HG02870 (cell line): ENCODE results near the gene TBC1D16.

Experiments used
- ATAC-seq: cut with Tn5 transposase; IDR thresholded peaks from one replicate; pipeline ENCODE4 v1.9.1; 2021; ENCODE audit warnings: mild to moderate bottlenecking, moderate library complexity; ENCODE audit not compliant: unreplicated experiment

TBC1D16 gene

GRCh38 chr17:80026359-80027042, 9.2 kb downstream of the TBC1D16 start:
- no peak for ATAC-seq

- ATAC-seq: no peak
Observed at GRCh38 chr17:80025796-80026195, 9.9 kb downstream of the TBC1D16 start.

GRCh38 chr17:80025140-80025539, 10.5 kb downstream of the TBC1D16 start:
- no peak for ATAC-seq

- ATAC-seq: no peak
Observed at GRCh38 chr17:80024206-80024972, 11.3 kb downstream of the TBC1D16 start.

- ATAC-seq: no peak
Observed at GRCh38 chr17:80023481-80024205, 12.0 kb downstream of the TBC1D16 start.

- ATAC-seq: no peak
Observed at GRCh38 chr17:80021600-80021999, 14.1 kb downstream of the TBC1D16 start.

- ATAC-seq: no peak
Observed at GRCh38 chr17:80018917-80019651, 16.6 kb downstream of the TBC1D16 start.

GRCh38 chr17:80017226-80018010, 18.3 kb downstream of the TBC1D16 start:
- no peak for ATAC-seq

- ATAC-seq: no peak
Observed at GRCh38 chr17:80012765-80013741, 22.6 kb downstream of the TBC1D16 start.

GRCh38 chr17:80011989-80012555, 23.6 kb downstream of the TBC1D16 start:
- ATAC-seq: no peak

- ATAC-seq: no peak
Observed at GRCh38 chr17:80010283-80010858, 25.3 kb downstream of the TBC1D16 start.

- no peak for ATAC-seq
Observed at GRCh38 chr17:80009391-80010282, 26.0 kb downstream of the TBC1D16 start.

- no peak for ATAC-seq
Observed at GRCh38 chr17:80008848-80009247, 26.8 kb downstream of the TBC1D16 start.

- ATAC-seq: no peak
Observed at GRCh38 chr17:80008383-80008840, 27.3 kb downstream of the TBC1D16 start.

- no peak for ATAC-seq
Observed at GRCh38 chr17:80007939-80008338, 27.7 kb downstream of the TBC1D16 start.

GRCh38 chr17:80006811-80007752, 28.6 kb downstream of the TBC1D16 start:
- ATAC-seq: no peak
